Adrenal gland (tissue), 12 donors: ENCODE results near the gene HDAC4. TPM values are rescaled to one million over a fixed set of nuclear protein-coding genes. Genes with fewer than 3 reads are reported as not detected.
A peak's percentile ranks its signal among the peaks of the same experiment; 100 is the strongest.

Source experiments
- DNase-seq, 7 donors: peaks; one replicate each; pipeline ENCODE4 v3.0.0-alpha.2; 2019 to 2020
- H3K27ac ChIP-seq, 5 donors: fragments of 200-600 bp; sonication (generic) in 4 of 5; 1 replicate in 3 of 5; 2 replicates in 2 of 5; pipeline versions ENCODE4 v1.5.1 to v1.8.0; 2016 to 2020; ENCODE audit warnings: mild to moderate bottlenecking in 1 of 5
- H3K27me3 ChIP-seq: fragments of 200-600 bp; 2 replicates; pipeline ENCODE4 v1.8.0; 2021
- H3K36me3 ChIP-seq, 2 donors: fragments of 200-600 bp; replicated peaks in 1 of 2; 1 replicate in 1 of 2; 2 replicates in 1 of 2; pipeline versions ENCODE4 v1.5.1 to v1.8.0; 2018 to 2022
- H3K4me1 ChIP-seq, 2 donors: fragments of 200-600 bp; replicated peaks in 1 of 2; 1 replicate in 1 of 2; 2 replicates in 1 of 2; pipeline versions ENCODE4 v1.5.1 to v1.8.0; 2018 to 2021
- H3K4me3 ChIP-seq, 4 donors: fragments of 200-600 bp; sonication (generic) in 3 of 4; one replicate each; pipeline ENCODE4 v1.5.1; 2016 to 2018
- H3K9me3 ChIP-seq, 3 donors: fragments of 200-600 bp; sonication (generic) in 1 of 3; replicated peaks in 1 of 3; 1 replicate in 2 of 3; 2 replicates in 1 of 3; pipeline versions ENCODE4 v1.5.1 to v1.8.0; 2016 to 2021
- POLR2A ChIP-seq, 2 donors: fragments of 450-650 bp; IDR thresholded peaks; one replicate each; pipeline ENCODE4 v1.6.1; 2017; ENCODE audit warnings: antibody characterized with exemption in 2 of 2, mild to moderate bottlenecking in 2 of 2, moderate library complexity in 1 of 2
- WGBS, 4 donors: extraction: QIAGEN DNeasy Blood & Tissue Kit in 2 of 4; methylation state at CpG; one replicate each; pipeline versions ENCODE4 v1.1.5 to v1.1.7; 2013 to 2017; 5-methylcytosine and 5-hydroxymethylcytosine counted together
- intact Hi-C, 2 donors: fragments of 100-400 bp; cut with DNase I; formaldehyde crosslinking; loops; one replicate each; pipeline versions ENCODE4 v1.14.1 to v1.15.0; 2022 to 2023
- polyA plus RNA-seq, 3 donors: library from polyadenylated mRNA; stranded (reverse); fragments of 200-250 nt in 2 of 3; fragments of 350-450 nt in 1 of 3; fragmentation: Illumina TruSeq in 1 of 3; extraction: RNeasy Lipid Tissue Mini Kit (QIAGEN cat#74804) in 1 of 3; gene quantifications; one replicate each; pipeline ENCODE4 v1.2.3, GENCODE V29; 2013 to 2014
- total RNA-seq, 9 donors: library from RNA; depleted of rRNA in 4 of 9; stranded (reverse); fragments of >200 nt in 4 of 9; fragments of 120-200 nt in 1 of 9; fragmentation: NEBNext Ultra II Directional in 1 of 9; extraction: Animal tissue kit (Norgen Biotek cat#: 25700) in 1 of 9; gene quantifications; one replicate each; pipeline versions ENCODE4 v1.1.0 to v1.2.4, GENCODE V29; 2013 to 2023
- TF ChIP-seq, protein P1 (sequence below), 6 experiments: fragments of 450-650 bp in 4 of 6; fragments of 200-600 bp in 2 of 6; sonication (generic) in 1 of 6; IDR thresholded peaks; 1 replicate in 5 of 6; 2 replicates in 1 of 6; pipeline versions ENCODE4 v1.5.1 to v1.8.0; 2016 to 2021; ENCODE audit warnings: antibody characterized with exemption in 6 of 6, mild to moderate bottlenecking in 2 of 6, moderate library complexity in 1 of 6
- donor health status: healthy with polysubstance abuse.
- donor health status: Bipolar disorder and iron deficiency.
- donor health status: DM: yes; HTN: yes; CAD: no.
- donor health status: DM: no; HTN: no; CAD: no.
- donor health status: DM: no; HTN: no; CAD: no.
- donor health status: DM: yes; HTN: yes; CAD: no.

HDAC4 gene
- total and polyA plus RNA-seq, 12 donors, result 8.3 to 88.9 (median 28.7) TPM

- no peaks in the 10 kb centered on the region for H3K27me3 ChIP-seq
- peak in 4 of 7 donors; percentile 7 to 50 (median 12) for DNase-seq
- no peaks in the 10 kb centered on the region for H3K36me3 ChIP-seq
- H3K27ac ChIP-seq, result no peak overlapping the region
- H3K9me3 ChIP-seq, result no peaks in the 10 kb centered on the region
- TF ChIP-seq, protein P1, sequence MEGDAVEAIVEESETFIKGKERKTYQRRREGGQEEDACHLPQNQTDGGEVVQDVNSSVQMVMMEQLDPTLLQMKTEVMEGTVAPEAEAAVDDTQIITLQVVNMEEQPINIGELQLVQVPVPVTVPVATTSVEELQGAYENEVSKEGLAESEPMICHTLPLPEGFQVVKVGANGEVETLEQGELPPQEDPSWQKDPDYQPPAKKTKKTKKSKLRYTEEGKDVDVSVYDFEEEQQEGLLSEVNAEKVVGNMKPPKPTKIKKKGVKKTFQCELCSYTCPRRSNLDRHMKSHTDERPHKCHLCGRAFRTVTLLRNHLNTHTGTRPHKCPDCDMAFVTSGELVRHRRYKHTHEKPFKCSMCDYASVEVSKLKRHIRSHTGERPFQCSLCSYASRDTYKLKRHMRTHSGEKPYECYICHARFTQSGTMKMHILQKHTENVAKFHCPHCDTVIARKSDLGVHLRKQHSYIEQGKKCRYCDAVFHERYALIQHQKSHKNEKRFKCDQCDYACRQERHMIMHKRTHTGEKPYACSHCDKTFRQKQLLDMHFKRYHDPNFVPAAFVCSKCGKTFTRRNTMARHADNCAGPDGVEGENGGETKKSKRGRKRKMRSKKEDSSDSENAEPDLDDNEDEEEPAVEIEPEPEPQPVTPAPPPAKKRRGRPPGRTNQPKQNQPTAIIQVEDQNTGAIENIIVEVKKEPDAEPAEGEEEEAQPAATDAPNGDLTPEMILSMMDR (IDR thresholded peaks at IDR 0.05), result no peak
- TF ChIP-seq POLR2A (IDR thresholded peaks at IDR 0.05), result no peak
- H3K4me1 ChIP-seq, result peaks cover 0 to 49% of the 10 kb centered on the region in 2 donors
- intact Hi-C loops, result no loop called here
- 77 to 90% (median 83%) methylated on average over 8 of the region's 8 CpGs for WGBS, 4 donors
- no peak overlapping the region for H3K4me3 ChIP-seq
Measured at GRCh38 chr2:239258248-239258647, 142.6 kb downstream of the HDAC4 start.

DNA sequence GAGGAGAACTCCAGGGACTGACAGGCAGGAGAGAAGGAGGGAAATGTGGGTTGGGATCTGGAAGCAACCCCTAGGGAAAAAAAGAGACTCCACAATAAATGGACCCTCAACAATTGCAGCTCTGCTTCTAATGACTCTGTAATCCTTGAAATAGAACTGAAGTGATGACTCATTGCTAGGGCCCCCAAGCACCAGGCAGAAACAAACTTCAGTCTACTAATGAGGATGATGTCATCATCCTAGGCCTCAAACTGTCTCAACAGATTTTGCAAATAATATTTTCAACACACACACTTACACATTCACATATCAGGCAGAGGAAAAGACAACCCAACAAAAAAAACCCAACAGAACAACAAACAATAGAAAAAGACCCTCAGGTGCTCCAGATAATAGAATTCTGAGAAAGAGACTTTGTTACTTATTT is 143.3 kb downstream of the HDAC4 start:
- Histone ChIP-seq H3K4me1 (peaks cover 0 to 55% of the 10 kb centered on the region in 2 donors), H3K9me3 (no peaks in the 10 kb centered on the region), H3K4me3 (no peak overlapping the region), H3K27me3 (no peaks in the 10 kb centered on the region), H3K36me3 (no peaks in the 10 kb centered on the region), H3K27ac (no peak overlapping the region)
- intact Hi-C loops, result no loop called here
- TF ChIP-seq, protein P1 (IDR thresholded peaks at IDR 0.05), result no peak
- no peak for TF ChIP-seq POLR2A (IDR thresholded peaks at IDR 0.05)
- peak in 5 of 7 donors; percentile 16 to 54 (median 27) for DNase-seq

DNA sequence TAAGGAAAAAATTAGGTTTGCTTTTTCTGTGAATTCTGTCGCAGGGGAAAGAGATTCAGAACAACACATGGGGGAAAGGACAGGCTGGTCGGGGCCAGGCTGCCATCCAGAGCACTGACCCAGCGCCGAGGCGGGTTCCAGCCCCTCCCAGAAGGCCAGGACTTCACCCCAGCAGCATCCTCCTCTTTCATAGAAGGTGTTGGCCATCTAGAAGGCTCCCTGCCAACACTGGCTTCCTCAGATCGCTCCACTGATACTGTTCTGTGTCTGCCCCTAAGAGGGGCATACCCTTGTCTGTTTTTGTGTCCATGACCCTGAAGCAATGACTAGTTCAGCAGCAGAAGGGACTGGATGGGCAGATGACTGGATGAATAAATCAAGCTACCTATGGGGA is 144.5 kb downstream of the HDAC4 start:
- no peak overlapping the region for H3K4me3 ChIP-seq
- TF ChIP-seq, protein P1 (IDR thresholded peaks at IDR 0.05), result no peak
- no peak for TF ChIP-seq POLR2A (IDR thresholded peaks at IDR 0.05)
- H3K27ac ChIP-seq, result no peak overlapping the region
- H3K4me1 ChIP-seq, result peaks cover 0 to 57% of the 10 kb centered on the region in 2 donors
- no peaks in the 10 kb centered on the region for H3K27me3 ChIP-seq
- intact Hi-C loops, result no loop called here
- no peaks in the 10 kb centered on the region for H3K9me3 ChIP-seq
- WGBS, 4 donors, result 62 to 76% (median 69%) methylated on average over 4 to 6 of the region's 6 CpGs
- H3K36me3 ChIP-seq, result no peaks in the 10 kb centered on the region
- peak in 3 of 7 donors; percentile 10 to 45 (median 20) for DNase-seq

DNA sequence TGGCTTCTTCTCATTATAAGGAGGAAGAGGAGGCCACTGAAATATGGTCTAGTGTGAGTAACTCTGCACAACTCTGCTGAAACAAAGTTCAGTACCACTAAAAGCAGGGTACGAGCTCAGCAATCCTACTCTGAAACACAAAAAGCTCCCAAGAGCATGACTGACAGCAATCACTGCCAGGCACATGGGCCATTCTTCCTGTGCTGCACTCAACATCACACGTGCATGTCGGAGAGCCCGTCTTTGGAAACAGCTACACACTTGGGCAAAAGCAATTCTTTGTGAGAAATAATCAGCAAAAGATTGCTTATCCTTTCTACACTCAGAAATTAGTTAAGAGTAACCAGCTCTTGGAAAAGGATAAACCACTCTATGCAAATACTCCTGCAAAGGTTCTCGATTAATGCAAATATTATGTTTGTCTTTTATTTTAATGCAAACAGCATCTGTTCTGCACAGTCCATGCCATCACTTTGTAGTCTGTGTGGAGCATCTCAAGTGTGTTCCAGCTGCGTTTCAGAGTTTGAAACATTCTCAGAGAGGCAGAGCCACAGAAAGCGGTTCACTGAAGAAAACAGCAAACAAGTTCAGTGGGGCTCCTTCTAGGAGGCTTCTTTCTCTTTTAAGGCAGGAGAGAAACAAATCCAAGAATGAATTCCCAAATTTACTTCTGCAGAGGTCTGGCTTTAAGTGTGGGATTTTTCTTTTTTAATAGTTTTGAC is 145.0 kb downstream of the HDAC4 start:
- TF ChIP-seq POLR2A (IDR thresholded peaks at IDR 0.05), result no peak
- TF ChIP-seq, protein P1 (IDR thresholded peaks at IDR 0.05), result no peak
- Histone ChIP-seq H3K27me3 (no peaks in the 10 kb centered on the region), H3K36me3 (no peaks in the 10 kb centered on the region), H3K27ac (no peak overlapping the region), H3K4me3 (no peak overlapping the region), H3K4me1 (peaks cover 0 to 56% of the 10 kb centered on the region in 2 donors), H3K9me3 (no peaks in the 10 kb centered on the region)
- WGBS, 4 donors, result 86 to 92% (median 88%) methylated on average over 7 of the region's 7 CpGs
- intact Hi-C loops, result no loop called here
- DNase-seq, result peak in 2 of 7 donors; percentile 8
